ENCODE data around the gene TARS2. TPM values are rescaled to one million over a fixed set of nuclear protein-coding genes. Genes with fewer than 3 reads are reported as not detected.

Gene TARS2
- total and polyA plus RNA-seq, 3 donors from 2014 or later: 35.4 to 39.7 (median 35.7) TPM

- WGBS, 2 donors: 93 to 96% methylated on average over 11 to 12 of the region's 12 CpGs
- intact Hi-C loops (cut with DNase I; ENCODE audit: low total_unique reads): no loop called here
- no peak overlapping the region for H3K4me3 ChIP-seq
- peaks cover 4% of the 10 kb centered on the region for H3K4me1 ChIP-seq
- no peaks in the 10 kb centered on the region for H3K27me3 ChIP-seq
- no peak for DNase-seq
- H3K27ac ChIP-seq: no peak overlapping the region
- no peaks in the 10 kb centered on the region for H3K36me3 ChIP-seq (ENCODE audit: low read depth, missing control alignments)
- TF ChIP-seq, protein P1, sequence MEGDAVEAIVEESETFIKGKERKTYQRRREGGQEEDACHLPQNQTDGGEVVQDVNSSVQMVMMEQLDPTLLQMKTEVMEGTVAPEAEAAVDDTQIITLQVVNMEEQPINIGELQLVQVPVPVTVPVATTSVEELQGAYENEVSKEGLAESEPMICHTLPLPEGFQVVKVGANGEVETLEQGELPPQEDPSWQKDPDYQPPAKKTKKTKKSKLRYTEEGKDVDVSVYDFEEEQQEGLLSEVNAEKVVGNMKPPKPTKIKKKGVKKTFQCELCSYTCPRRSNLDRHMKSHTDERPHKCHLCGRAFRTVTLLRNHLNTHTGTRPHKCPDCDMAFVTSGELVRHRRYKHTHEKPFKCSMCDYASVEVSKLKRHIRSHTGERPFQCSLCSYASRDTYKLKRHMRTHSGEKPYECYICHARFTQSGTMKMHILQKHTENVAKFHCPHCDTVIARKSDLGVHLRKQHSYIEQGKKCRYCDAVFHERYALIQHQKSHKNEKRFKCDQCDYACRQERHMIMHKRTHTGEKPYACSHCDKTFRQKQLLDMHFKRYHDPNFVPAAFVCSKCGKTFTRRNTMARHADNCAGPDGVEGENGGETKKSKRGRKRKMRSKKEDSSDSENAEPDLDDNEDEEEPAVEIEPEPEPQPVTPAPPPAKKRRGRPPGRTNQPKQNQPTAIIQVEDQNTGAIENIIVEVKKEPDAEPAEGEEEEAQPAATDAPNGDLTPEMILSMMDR (IDR thresholded peaks at IDR 0.05): no peak
- TF ChIP-seq POLR2A (IDR thresholded peaks at IDR 0.05): no peak
- H3K9me3 ChIP-seq: no peaks in the 10 kb centered on the region
These were observed 49.9 kb downstream of the TARS2 start for GRCh38 chr1:150536836-150537731.

- DNase-seq: no peak
- H3K9me3 ChIP-seq: no peaks in the 10 kb centered on the region
- TF ChIP-seq, protein P1 (IDR thresholded peaks at IDR 0.05): no peak
- no peak for TF ChIP-seq POLR2A (IDR thresholded peaks at IDR 0.05)
- no peak overlapping the region for H3K27ac ChIP-seq
- peaks cover 2% of the 10 kb centered on the region for H3K4me1 ChIP-seq
- no peaks in the 10 kb centered on the region for H3K36me3 ChIP-seq (ENCODE audit: low read depth, missing control alignments)
- H3K4me3 ChIP-seq: no peak overlapping the region
- H3K27me3 ChIP-seq: no peaks in the 10 kb centered on the region
- WGBS, 2 donors: 69 to 81% methylated on average over 15 to 17 of the region's 17 CpGs
- intact Hi-C loops (cut with DNase I; ENCODE audit: low total_unique reads): no loop called here
These were observed 50.8 kb downstream of the TARS2 start for GRCh38 chr1:150537732-150538684.

- H3K36me3 ChIP-seq (ENCODE audit: low read depth, missing control alignments): no peaks in the 10 kb centered on the region
- H3K27ac ChIP-seq: no peak overlapping the region
- intact Hi-C loops (cut with DNase I; ENCODE audit: low total_unique reads): no loop called here
- no peaks in the 10 kb centered on the region for H3K27me3 ChIP-seq
- H3K4me3 ChIP-seq: no peak overlapping the region
- no peak for DNase-seq
- H3K9me3 ChIP-seq: no peaks in the 10 kb centered on the region
- 89 to 90% methylated on average over 13 of the region's 13 CpGs for WGBS, 2 donors
- H3K4me1 ChIP-seq: no peaks in the 10 kb centered on the region
- TF ChIP-seq POLR2A (IDR thresholded peaks at IDR 0.05): no peak
- TF ChIP-seq, protein P1 (IDR thresholded peaks at IDR 0.05): no peak
These were observed 56.4 kb downstream of the TARS2 start for GRCh38 chr1:150543500-150544143.

DNA sequence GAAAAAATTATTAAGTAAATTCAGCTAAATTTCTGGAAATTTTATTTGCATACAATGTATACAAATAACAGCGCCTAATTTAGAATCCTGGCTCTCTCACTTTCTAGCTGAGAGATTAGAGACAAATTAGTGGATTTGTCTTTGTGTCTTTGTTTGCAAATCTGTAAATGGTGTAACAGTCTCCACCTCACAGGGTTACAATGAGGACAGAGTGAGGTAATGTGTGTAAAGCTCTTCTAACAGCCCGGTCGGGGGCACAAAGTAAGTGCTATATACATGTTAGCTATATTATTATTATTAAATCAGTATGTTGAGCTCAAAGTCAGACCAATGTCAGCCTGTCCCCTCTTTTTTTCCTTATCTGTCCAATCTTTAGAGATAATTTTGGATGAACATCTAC is 57.0 kb downstream of the TARS2 start:
- WGBS, 2 donors: 67 to 72% methylated on average over 3 of the region's 3 CpGs
- no peak for DNase-seq
- Histone ChIP-seq H3K27ac (no peak overlapping the region), H3K4me3 (no peak overlapping the region), H3K36me3 (ENCODE audit: low read depth, missing control alignments) (no peaks in the 10 kb centered on the region), H3K27me3 (no peaks in the 10 kb centered on the region), H3K9me3 (no peaks in the 10 kb centered on the region), H3K4me1 (no peaks in the 10 kb centered on the region)
- intact Hi-C loops (cut with DNase I; ENCODE audit: low total_unique reads): no loop called here
- TF ChIP-seq POLR2A (IDR thresholded peaks at IDR 0.05): no peak
- TF ChIP-seq, protein P1 (IDR thresholded peaks at IDR 0.05): no peak

Measured in testis (tissue), 3 donors.